GM18511 (cell line): ENCODE data around the gene L3HYPDH.
"Not testable (repeated sequence)": the region's sequence is repeated elsewhere in the genome, so short reads cannot be mapped to it uniquely, and the experiment has no call there.

Source experiments
- ATAC-seq: cut with Tn5 transposase; IDR thresholded peaks from one replicate; pipeline ENCODE4 v1.9.1; 2021; ENCODE audit warnings: mild to moderate bottlenecking, moderate library complexity; ENCODE audit not compliant: unreplicated experiment

Gene L3HYPDH

DNA sequence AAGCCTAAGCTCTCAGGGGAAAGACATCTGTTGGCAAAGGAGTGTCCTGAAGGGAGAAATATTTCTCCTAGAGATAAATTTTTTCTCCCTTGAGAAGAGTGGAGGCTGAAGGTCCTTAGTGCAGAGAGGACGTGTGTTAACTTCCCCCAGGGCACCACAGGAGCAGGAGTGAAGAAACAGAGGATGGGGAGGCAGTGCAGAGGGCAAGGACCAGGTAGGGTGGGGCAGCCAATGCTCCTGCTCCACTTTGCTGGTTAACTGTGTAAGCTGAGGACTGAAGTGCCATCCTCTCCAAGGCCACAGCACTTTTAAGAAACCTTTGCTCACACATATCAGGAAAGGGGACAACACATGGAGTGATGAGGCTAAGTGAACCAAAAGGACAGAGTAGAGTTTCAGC is 4.0 kb downstream of the L3HYPDH start:
- ATAC-seq: no peak

GRCh38 chr14:59478540-59478939 is 5.7 kb downstream of the L3HYPDH start:
- ATAC-seq: no peak

DNA sequence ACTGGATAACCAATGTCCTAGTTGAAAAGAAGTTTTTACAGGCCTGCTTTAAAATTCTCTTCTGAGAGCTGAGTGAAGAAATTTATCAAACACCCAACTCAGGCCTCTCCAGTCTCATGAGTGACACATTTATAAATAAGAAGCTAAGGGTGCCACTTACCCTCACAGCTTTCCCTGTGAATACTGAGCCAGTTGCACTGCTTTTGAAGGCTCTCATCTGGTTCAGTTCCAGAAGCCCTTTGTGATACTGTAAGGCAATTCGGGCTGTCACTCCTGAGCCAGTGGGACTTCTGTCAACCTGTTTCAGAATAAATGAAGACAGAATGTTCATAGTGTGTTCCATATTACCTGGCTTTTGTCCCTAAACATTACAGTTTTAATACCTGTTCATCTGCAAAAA is 8.5 kb downstream of the L3HYPDH start:
- ATAC-seq: no peak

DNA sequence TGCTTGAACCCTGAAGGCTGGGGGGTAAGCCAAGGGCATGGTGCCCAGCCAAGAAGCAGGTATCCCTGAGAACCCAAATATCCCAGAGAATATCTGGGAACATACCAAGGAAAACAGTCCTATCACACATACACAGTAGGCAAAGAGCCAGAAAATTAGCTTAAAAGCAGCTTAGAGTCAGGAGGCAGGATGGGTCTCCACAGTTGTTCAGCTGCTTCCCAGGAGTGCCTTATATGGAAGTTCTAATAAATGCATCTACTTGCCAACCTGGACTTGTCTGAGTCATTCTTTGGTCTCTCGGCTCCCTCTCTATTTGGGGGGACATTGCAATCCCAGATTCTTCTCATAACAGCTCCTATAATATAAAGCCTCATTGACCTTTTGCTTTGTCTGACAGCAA is 10.0 kb downstream of the L3HYPDH start:
- no peak for ATAC-seq

- peak; percentile 44 for ATAC-seq
These were observed 18.7 kb downstream of the L3HYPDH start, which contains the start of gene GPR135 for GRCh38 chr14:59465316-59466135. Gene GPR135, minus strand, starts transcription at chr14:59465380. Its CDS starts 154 bp downstream, at chr14:59465226.

GRCh38 chr14:59464486-59465315 is 19.5 kb downstream of the L3HYPDH start:
- ATAC-seq: peak; percentile 78

DNA sequence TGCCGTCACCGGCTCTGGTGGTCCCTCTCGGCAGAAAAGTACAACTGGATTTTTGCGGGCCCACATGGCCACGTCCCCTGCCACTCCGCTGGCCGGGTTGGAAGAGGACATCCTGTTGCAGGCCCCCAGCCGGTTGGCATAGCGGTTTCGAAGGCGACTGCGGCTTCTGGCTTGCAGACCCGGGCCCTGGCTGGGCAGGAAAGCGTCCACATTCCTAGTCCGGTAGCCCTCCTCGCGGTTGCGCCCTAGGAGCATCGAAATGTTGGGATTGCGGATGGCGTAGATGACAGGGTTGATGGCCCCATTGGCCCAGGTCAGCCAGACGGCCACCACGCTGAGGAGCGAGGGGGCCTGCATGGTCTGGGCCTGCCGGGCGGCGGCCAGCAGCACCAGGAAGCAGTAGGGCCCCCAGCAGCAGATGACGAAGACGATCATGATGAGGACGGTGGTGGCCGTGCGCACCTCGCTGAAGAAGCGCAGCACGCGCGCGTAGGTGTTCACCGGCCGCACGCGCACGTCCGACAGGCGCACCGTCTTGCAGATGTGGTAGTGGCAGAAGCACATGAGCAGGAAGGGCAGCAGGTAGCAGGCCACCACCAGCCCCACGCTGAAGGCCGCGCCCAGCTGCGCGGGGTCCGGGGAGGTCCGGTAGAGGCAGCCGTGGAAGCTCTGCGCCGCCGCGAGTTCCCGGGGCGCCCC is 20.3 kb downstream of the L3HYPDH start:
- ATAC-seq: peak; percentile 33

GRCh38 chr14:59461891-59462290 is 22.3 kb downstream of the L3HYPDH start:
- no peak for ATAC-seq

DNA sequence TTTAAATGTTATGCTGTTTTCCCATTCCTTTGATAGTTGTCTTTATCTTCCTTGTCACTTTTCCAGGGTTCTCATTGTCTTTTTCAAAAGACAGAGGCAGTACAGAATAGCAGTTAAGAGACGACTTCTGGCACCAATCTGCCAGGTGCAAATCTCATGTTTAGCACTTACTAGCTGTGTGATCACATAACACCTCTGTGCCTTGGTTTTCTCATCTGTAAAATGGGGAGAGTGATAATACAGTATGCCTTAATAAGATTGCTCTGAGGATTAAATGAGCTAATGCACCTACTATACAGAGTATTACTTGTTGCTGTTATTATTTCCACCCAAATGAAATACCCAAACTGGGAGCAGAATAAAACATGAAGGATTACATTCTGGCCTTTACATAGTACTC is 23.8 kb downstream of the L3HYPDH start:
- no peak for ATAC-seq

GRCh38 chr14:59458486-59458885 is 25.7 kb downstream of the L3HYPDH start:
- no peak for ATAC-seq

DNA sequence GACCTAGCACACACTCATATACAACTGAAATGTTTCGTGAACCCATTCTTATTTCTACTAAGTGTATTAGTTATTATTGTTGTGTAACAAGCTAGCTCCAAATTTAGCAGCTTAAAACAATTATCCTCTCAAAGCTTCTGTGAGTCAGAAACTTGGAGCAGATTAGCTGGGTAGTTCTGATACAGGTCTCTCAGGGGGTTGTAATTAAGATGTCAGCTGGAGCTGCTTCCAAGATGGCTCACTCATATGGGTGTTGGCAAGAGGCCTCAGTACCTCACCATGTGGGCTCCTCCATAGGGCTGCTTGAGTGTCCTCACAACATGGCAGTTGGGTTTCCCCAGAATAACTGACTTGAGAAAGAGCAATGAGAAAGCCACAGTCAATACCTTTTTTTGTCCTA is 28.8 kb downstream of the L3HYPDH start:
- no peak for ATAC-seq

GRCh38 chr14:59454139-59454538 is 30.1 kb downstream of the L3HYPDH start:
- ATAC-seq: no peak

GRCh38 chr14:59451849-59452248 is 32.4 kb downstream of the L3HYPDH start:
- no peak for ATAC-seq

GRCh38 chr14:59450716-59451115 is 33.5 kb downstream of the L3HYPDH start:
- ATAC-seq: no peak

DNA sequence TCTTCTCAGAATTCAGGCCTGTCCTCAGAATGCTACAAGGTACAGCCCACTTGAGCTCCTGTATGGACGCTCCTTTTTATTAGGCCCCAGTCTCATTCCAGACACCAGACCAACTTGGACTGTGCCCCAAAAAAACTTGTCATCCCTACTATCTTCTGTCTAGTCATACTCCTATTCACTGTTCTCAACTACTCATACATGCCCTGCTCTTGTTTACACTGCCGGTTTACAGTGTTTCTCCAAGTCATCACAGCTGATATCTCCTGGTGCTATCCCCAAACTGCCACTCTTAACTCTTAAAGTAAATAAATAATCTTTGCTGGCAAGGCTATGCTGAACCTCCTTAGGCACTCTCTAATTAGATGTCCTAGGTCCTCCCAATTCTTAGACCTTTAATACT is 35.5 kb downstream of the L3HYPDH start:
- not testable (repeated sequence) for ATAC-seq

- no peak for ATAC-seq
These were observed 44.8 kb downstream of the L3HYPDH start for GRCh38 chr14:59439256-59439965.

DNA sequence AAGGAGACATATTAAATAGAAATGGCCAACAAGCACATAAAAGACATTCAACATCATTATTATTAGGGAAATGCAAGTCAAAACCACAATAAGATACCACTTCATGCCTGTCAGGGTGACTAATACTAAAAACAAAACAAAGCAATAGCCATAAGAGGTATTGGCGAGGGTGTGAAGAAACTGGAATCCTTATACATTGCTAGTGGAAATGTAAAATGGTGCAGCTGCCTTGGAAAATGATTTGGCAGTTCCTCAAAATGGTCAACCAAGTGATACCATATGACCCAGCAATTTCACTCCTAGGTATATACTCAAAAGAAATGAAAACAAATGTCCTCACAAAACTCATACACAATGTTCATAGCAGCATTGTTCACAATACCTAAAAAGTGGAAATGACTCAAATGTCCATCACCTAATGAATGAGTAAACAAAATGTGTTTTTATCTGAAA is 46.0 kb downstream of the L3HYPDH start:
- ATAC-seq: no peak

GRCh38 chr14:59435987-59436386 is 48.2 kb downstream of the L3HYPDH start:
- ATAC-seq: no peak

DNA sequence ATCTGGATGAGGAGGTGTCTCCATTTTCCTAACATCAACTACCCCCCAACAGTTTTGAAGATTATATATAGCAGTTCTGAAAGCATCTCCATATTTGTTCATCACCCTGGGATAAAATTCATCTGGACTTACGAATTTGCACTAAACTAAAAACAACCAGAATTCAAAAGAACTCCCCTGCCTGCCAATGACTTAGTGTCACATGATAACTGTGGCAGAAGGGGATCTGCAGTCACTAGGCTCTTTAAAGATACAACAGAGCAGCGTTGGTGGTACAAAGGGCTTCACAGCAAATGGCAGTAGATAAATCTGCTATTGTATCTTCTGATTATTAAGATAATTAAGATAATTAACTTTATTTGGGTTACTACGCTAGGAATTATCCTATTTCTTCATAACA is 49.1 kb downstream of the L3HYPDH start:
- no peak for ATAC-seq

GRCh38 chr14:59429790-59430189 is 54.4 kb downstream of the L3HYPDH start:
- ATAC-seq: no peak

DNA sequence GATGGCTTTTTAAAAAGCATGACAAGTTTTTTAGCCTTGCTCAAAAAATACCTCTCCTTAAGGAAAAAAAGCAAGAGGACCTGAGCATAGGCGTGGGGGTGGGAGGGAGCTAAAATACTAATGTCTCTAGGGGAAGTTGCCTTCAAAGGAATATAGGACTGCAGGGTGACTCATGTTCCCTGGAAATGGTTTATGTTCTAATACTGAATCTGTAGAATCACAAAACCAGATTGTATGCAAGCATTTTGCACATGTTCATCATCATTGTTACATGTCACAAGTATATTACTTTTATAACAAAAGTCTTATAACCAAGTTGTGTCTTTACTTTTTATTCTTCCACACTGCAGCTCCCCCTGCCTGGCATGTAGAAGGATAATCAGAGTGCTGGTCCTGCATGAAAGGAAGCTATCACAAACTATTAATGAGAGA is 55.6 kb downstream of the L3HYPDH start:
- ATAC-seq: no peak
